Measurements from ENCODE around the gene RAPGEF6.

The RAPGEF6 gene

DNA sequence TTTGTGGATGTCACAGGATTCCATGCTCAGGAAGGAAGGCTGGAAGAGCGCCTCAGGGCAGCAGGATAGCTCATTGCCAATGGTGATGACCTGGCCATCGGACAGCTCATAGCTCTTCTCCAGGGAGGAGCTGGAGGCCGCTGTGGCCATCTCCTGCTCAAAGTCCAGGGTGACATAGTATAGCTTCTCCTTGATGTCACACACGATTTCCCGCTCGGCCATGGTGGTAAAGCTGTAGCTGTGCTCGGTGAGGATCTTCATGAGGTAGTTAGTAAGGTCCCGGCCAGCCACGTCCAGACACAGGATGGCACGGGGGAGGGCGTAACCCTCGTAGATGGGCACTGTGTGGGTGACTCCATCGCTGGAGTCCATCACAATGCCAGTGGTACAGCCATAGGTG, 24.3 kb upstream of the RAPGEF6 start:
- H3K36me3 ChIP-seq (ENCODE audit: insufficient read depth, low read length): peaks cover 73% of the 10 kb centered on the region
- DNase-seq: no peak
- no peaks in the 10 kb centered on the region for H3K4me1 ChIP-seq (ENCODE audit: insufficient read depth, low read length)
- H4K20me1 ChIP-seq (ENCODE audit: insufficient read depth, low read length): no peaks in the 10 kb centered on the region
- ATAC-seq (ENCODE audit: insufficient read depth, low read depth): no peak
- peaks cover 15% of the 10 kb centered on the region for H3K9me3 ChIP-seq (ENCODE audit: insufficient read depth, low read length, severe bottlenecking)
- no peak overlapping the region for H3K9ac ChIP-seq (ENCODE audit: low read depth, low read length)
- H3K4me3 ChIP-seq (ENCODE audit: low read depth in 1 of 2, low read length in 2 of 2): no peak overlapping the region
- H3K79me2 ChIP-seq (ENCODE audit: insufficient read depth, low read length): peaks cover 2% of the 10 kb centered on the region; the same call in 1 of the 2 replicates
- no peaks in the 10 kb centered on the region for H3K27me3 ChIP-seq (ENCODE audit: insufficient read depth, low read length, poor library complexity)
- TF ChIP-seq EZH2 (IDR thresholded peaks at IDR 0.05; ENCODE audit: borderline replicate concordance, low read depth, low read length, severe bottlenecking): no peak
- TF ChIP-seq, protein P1, sequence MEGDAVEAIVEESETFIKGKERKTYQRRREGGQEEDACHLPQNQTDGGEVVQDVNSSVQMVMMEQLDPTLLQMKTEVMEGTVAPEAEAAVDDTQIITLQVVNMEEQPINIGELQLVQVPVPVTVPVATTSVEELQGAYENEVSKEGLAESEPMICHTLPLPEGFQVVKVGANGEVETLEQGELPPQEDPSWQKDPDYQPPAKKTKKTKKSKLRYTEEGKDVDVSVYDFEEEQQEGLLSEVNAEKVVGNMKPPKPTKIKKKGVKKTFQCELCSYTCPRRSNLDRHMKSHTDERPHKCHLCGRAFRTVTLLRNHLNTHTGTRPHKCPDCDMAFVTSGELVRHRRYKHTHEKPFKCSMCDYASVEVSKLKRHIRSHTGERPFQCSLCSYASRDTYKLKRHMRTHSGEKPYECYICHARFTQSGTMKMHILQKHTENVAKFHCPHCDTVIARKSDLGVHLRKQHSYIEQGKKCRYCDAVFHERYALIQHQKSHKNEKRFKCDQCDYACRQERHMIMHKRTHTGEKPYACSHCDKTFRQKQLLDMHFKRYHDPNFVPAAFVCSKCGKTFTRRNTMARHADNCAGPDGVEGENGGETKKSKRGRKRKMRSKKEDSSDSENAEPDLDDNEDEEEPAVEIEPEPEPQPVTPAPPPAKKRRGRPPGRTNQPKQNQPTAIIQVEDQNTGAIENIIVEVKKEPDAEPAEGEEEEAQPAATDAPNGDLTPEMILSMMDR (IDR thresholded peaks at IDR 0.05; ENCODE audit: borderline replicate concordance, extremely low read depth, low read length, poor library complexity, severe bottlenecking): no peak
- H3K27ac ChIP-seq (ENCODE audit: low read length): no peak overlapping the region
- no peak overlapping the region for H2AFZ ChIP-seq (ENCODE audit: low read depth, low read length)
- no peak overlapping the region for H3K4me2 ChIP-seq (ENCODE audit: insufficient read depth, low read length)

DNA sequence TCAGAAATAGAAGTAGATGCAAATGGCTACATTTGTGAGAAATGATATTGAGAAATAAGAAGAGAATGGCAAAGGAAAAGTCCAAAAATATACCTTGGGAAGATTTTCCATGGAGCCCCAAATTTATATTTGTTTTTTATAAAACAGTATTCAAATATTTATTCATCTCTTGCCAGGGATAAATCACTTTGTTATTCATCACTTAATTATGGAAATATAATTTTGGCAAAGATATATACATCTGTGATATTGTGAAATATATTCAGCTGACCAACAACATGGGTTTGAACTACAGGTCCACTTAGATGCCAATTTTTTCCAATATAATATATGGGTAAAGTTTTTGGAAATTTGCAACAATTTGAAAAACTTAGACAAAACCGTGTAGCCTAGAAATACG, 19.7 kb upstream of the RAPGEF6 start:
- H3K36me3 ChIP-seq (ENCODE audit: insufficient read depth, low read length): peaks cover 59% of the 10 kb centered on the region
- no peak for TF ChIP-seq EZH2 (IDR thresholded peaks at IDR 0.05; ENCODE audit: borderline replicate concordance, low read depth, low read length, severe bottlenecking)
- TF ChIP-seq, protein P1 (IDR thresholded peaks at IDR 0.05; ENCODE audit: borderline replicate concordance, extremely low read depth, low read length, poor library complexity, severe bottlenecking): no peak
- DNase-seq (no peak), ATAC-seq (ENCODE audit: insufficient read depth, low read depth) (no peak)
- H3K4me1 ChIP-seq (ENCODE audit: insufficient read depth, low read length): no peaks in the 10 kb centered on the region
- H3K27ac ChIP-seq (ENCODE audit: low read length): no peak overlapping the region
- H2AFZ ChIP-seq (ENCODE audit: low read depth, low read length): no peak overlapping the region
- H3K9ac ChIP-seq (ENCODE audit: low read depth, low read length): no peak overlapping the region
- no peaks in the 10 kb centered on the region for H3K79me2 ChIP-seq (ENCODE audit: insufficient read depth, low read length)
- H4K20me1 ChIP-seq (ENCODE audit: insufficient read depth, low read length): no peaks in the 10 kb centered on the region
- no peaks in the 10 kb centered on the region for H3K27me3 ChIP-seq (ENCODE audit: insufficient read depth, low read length, poor library complexity)
- H3K4me2 ChIP-seq (ENCODE audit: insufficient read depth, low read length): no peak overlapping the region
- H3K4me3 ChIP-seq (ENCODE audit: low read depth in 1 of 2, low read length in 2 of 2): no peak overlapping the region
- no peaks in the 10 kb centered on the region for H3K9me3 ChIP-seq (ENCODE audit: insufficient read depth, low read length, severe bottlenecking)

DNA sequence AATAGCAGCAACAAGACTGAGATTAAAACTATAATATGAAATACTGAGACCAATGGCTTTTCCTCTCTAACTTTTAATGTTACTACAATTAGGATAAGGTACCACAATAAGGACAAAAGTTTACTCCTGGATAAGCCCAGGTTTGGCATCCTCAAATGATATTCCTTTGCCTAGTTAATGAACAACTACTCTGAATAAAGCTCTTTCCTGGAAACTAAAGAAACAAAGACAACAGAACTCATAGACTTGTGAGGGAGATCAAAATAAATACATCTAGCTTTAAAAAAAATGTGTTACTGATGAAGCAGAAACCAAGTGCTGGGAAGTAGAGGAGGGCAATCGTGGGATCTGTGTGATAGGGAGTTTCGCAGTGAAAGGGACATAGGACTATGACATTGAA, 19.3 kb upstream of the RAPGEF6 start:
- H3K27ac ChIP-seq (ENCODE audit: low read length): no peak overlapping the region
- H3K4me1 ChIP-seq (ENCODE audit: insufficient read depth, low read length): no peaks in the 10 kb centered on the region
- H3K9ac ChIP-seq (ENCODE audit: low read depth, low read length): no peak overlapping the region
- no peaks in the 10 kb centered on the region for H4K20me1 ChIP-seq (ENCODE audit: insufficient read depth, low read length)
- no peak for ATAC-seq (ENCODE audit: insufficient read depth, low read depth)
- H3K9me3 ChIP-seq (ENCODE audit: insufficient read depth, low read length, severe bottlenecking): no peaks in the 10 kb centered on the region
- no peak overlapping the region for H3K4me2 ChIP-seq (ENCODE audit: insufficient read depth, low read length)
- no peak for TF ChIP-seq EZH2 (IDR thresholded peaks at IDR 0.05; ENCODE audit: borderline replicate concordance, low read depth, low read length, severe bottlenecking)
- TF ChIP-seq, protein P1 (IDR thresholded peaks at IDR 0.05; ENCODE audit: borderline replicate concordance, extremely low read depth, low read length, poor library complexity, severe bottlenecking): no peak
- no peaks in the 10 kb centered on the region for H3K79me2 ChIP-seq (ENCODE audit: insufficient read depth, low read length)
- no peak for DNase-seq
- no peak overlapping the region for H2AFZ ChIP-seq (ENCODE audit: low read depth, low read length)
- no peaks in the 10 kb centered on the region for H3K27me3 ChIP-seq (ENCODE audit: insufficient read depth, low read length, poor library complexity)
- peaks cover 55% of the 10 kb centered on the region for H3K36me3 ChIP-seq (ENCODE audit: insufficient read depth, low read length)
- no peak overlapping the region for H3K4me3 ChIP-seq (ENCODE audit: low read depth in 1 of 2, low read length in 2 of 2)

DNA sequence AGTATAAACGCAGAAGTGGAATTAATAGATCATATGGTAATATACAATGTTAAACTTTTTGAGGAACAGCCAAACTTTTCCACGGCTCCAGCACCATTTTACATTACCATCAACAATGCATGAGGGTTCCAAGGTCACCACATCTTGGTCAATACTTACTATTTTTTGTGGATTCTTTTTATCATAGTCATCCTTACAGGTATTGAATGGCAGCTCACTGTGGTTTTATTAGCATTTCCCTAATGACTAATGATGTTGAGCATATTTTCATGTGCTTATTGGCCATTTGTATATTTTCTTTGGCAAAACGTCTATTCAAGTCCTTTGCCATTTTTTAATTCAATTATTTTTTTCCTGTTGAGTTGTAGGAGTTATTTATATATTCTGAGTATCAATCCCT, 14.1 kb upstream of the RAPGEF6 start:
- ATAC-seq (ENCODE audit: insufficient read depth, low read depth) (no peak), DNase-seq (no peak)
- no peaks in the 10 kb centered on the region for H4K20me1 ChIP-seq (ENCODE audit: insufficient read depth, low read length)
- no peak overlapping the region for H3K4me2 ChIP-seq (ENCODE audit: insufficient read depth, low read length)
- no peaks in the 10 kb centered on the region for H3K4me1 ChIP-seq (ENCODE audit: insufficient read depth, low read length)
- H3K36me3 ChIP-seq (ENCODE audit: insufficient read depth, low read length): peaks cover 64% of the 10 kb centered on the region
- H3K4me3 ChIP-seq (ENCODE audit: low read depth in 1 of 2, low read length in 2 of 2): no peak overlapping the region
- H3K79me2 ChIP-seq (ENCODE audit: insufficient read depth, low read length): no peaks in the 10 kb centered on the region
- no peak overlapping the region for H2AFZ ChIP-seq (ENCODE audit: low read depth, low read length)
- H3K9ac ChIP-seq (ENCODE audit: low read depth, low read length): no peak overlapping the region
- no peaks in the 10 kb centered on the region for H3K27me3 ChIP-seq (ENCODE audit: insufficient read depth, low read length, poor library complexity)
- no peak overlapping the region for H3K27ac ChIP-seq (ENCODE audit: low read length)
- H3K9me3 ChIP-seq (ENCODE audit: insufficient read depth, low read length, severe bottlenecking): no peaks in the 10 kb centered on the region
- no peak for TF ChIP-seq EZH2 (IDR thresholded peaks at IDR 0.05; ENCODE audit: borderline replicate concordance, low read depth, low read length, severe bottlenecking)
- TF ChIP-seq, protein P1 (IDR thresholded peaks at IDR 0.05; ENCODE audit: borderline replicate concordance, extremely low read depth, low read length, poor library complexity, severe bottlenecking): no peak

Data from DND-41 (cell line).